DMS 273 (cell line): ENCODE data around the gene ARHGAP18.

ENCODE experiments used
- DNase-seq: peaks from one replicate; lab custom pipeline; 2025; ENCODE audit not compliant: unreplicated experiment; lab: John Stamatoyannopoulos, UW

Gene ARHGAP18

GRCh38 chr6:129672341-129672682 lies 37.7 kb downstream of the ARHGAP18 start:
- DNase-seq = no peak

- DNase-seq = peak; percentile 27
These were observed 38.3 kb downstream of the ARHGAP18 start for GRCh38 chr6:129671442-129672340.

- no peak for DNase-seq
These were observed 39.3 kb downstream of the ARHGAP18 start for GRCh38 chr6:129670634-129671033.

GRCh38 chr6:129667621-129668020 lies 42.4 kb downstream of the ARHGAP18 start:
- peak; percentile 32 for DNase-seq

- DNase-seq = no peak
These were observed 42.9 kb downstream of the ARHGAP18 start for GRCh38 chr6:129667034-129667433.

- no peak for DNase-seq
These were observed 44.4 kb downstream of the ARHGAP18 start for GRCh38 chr6:129665555-129665954.

GRCh38 chr6:129663531-129663930 lies 46.4 kb downstream of the ARHGAP18 start:
- no peak for DNase-seq

GRCh38 chr6:129662980-129663431 lies 47.0 kb downstream of the ARHGAP18 start:
- DNase-seq = no peak

GRCh38 chr6:129662406-129662766 lies 47.6 kb downstream of the ARHGAP18 start:
- DNase-seq = no peak

- no peak for DNase-seq
These were observed 48.2 kb downstream of the ARHGAP18 start for GRCh38 chr6:129661536-129662405.

GRCh38 chr6:129660346-129660676 lies 49.7 kb downstream of the ARHGAP18 start:
- no peak for DNase-seq

- no peak for DNase-seq
These were observed 50.2 kb downstream of the ARHGAP18 start for GRCh38 chr6:129659590-129660345.

GRCh38 chr6:129659167-129659566 lies 50.8 kb downstream of the ARHGAP18 start:
- DNase-seq = no peak

- DNase-seq = no peak
These were observed 52.5 kb downstream of the ARHGAP18 start for GRCh38 chr6:129657483-129657882.

GRCh38 chr6:129655334-129655733 lies 54.6 kb downstream of the ARHGAP18 start:
- DNase-seq = no peak

GRCh38 chr6:129653746-129654145 lies 56.2 kb downstream of the ARHGAP18 start:
- no peak for DNase-seq

- no peak for DNase-seq
These were observed 56.7 kb downstream of the ARHGAP18 start for GRCh38 chr6:129653229-129653628.

GRCh38 chr6:129651291-129651691 lies 58.7 kb downstream of the ARHGAP18 start:
- no peak for DNase-seq

GRCh38 chr6:129648819-129649491 lies 61.0 kb downstream of the ARHGAP18 start:
- DNase-seq = no peak

- no peak for DNase-seq
These were observed 62.9 kb downstream of the ARHGAP18 start for GRCh38 chr6:129647044-129647443.

- DNase-seq = no peak
These were observed 63.3 kb downstream of the ARHGAP18 start for GRCh38 chr6:129646642-129647041.
